ENCODE data around the gene CNNM2.
"Not testable (repeated sequence)": the region's sequence is repeated elsewhere in the genome, so short reads cannot be mapped to it uniquely, and the experiment has no call there.

Gene CNNM2

DNA sequence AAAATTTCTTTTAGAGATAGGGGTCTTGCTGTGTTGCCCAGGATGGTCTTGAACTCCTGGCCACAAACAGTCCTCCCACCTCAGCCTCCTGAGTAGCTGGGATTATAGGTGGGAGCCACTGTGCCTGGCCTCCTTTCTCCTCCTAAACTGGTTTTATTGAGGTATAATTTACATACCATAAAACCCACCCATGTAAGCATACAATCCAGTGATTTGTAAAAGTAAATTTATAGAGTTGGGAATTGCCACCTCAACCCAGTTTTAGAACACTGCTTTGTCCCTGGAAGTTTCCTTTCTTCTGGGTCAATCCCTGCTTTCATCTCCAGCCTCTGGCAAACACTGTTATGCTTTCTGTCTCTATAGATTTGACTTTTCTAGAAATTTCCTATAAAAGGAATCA lies 49.0 kb downstream of the CNNM2 start:
- no peak for DNase-seq (ENCODE audit: low spot score)

DNA sequence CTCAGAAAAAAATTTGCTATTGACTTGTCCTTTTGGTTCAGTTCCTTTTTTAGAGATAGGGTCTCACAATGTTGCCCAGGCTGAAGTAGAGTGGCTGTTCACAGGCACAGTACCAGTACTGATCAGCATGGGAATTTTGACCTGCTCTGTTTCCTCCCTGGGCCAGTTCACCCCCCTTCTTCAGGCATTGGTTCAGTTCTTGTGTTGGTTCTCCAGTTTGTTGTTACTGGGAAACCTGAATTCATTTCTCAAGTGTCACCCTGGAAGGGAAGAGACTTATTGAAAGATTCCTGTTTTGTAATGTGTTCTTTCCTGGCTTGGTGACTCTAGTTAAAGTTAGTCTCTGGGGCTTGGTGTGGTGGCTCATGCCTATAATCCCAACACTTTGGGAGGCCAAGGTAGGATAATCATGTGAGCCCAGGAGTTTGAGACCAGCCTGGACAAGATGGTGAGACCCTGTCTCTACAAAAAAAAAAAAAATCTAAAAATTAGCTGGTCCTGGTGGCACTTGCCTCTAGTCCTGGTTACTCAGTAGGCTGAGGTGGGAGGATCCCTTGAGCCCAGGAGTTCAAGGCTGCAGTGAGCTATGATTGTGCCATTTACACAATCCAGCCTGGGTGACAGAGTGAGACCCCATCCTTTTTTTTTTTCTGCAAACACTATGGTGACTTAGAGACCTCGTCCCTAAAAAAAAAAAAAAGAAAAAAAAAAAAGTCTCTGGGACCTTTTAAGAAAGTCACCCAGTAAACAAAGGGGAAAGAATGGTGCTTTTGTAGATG lies 52.7 kb downstream of the CNNM2 start:
- DNase-seq (ENCODE audit: low spot score) = no peak

DNA sequence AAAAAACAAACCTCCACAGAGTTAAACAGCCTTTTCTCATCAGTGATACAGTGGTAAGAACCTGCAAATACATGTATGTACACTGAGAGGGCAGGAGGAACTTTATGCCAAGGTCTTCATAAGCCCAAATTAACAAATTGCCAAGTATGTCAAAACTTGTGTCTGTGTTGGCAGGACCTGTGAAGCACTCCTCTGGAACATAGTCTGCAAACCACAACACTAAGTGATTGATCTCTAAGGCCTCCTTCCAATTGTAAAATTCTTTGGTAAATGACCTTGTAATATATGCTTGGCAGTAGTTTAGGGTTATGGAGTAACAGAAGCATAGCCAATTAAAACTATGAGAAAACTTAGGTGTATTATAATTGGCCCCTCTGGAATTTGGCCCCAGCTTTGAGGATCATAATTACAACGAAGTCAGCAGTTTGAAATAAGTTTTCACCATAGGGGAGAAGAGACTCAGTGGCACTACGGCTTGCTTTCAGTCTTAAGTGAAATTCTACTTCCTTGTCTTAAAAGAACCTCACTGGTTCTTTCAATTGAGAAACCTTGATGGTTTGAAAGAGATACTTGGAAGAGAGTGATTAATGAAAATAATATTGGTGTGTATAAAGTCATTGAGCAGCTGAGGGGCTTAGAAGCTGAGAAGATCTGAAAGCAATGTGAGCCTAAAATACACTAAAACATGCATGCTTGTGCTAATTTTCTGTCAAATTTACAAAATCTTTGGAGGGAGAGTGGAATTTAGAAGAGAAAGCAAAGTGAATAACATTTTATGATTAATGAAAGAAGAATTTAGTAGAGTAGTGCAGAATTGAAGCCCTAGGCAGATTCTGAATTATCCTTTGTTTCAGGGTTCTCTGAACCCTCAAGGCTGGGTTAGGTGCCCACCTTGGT lies 57.6 kb downstream of the CNNM2 start:
- no peak for DNase-seq (ENCODE audit: low spot score)

DNA sequence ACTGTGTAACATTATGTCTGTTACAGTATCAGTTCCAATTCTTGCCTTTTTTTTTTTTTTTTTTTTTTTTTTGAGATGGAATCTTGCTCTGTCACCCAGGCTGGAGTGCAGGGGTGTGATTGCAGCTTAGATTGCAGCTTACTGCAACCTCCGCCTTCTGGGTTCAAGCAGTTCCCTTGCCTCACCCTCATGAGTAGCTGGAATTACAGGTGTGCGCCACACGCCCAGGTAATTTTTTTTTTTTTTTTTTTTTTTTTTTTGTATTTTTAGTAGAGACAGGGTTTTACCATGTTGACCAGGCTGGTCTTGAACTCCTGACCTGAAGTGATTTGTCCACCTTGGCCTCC lies 58.3 kb downstream of the CNNM2 start:
- DNase-seq (ENCODE audit: low spot score) = not testable (repeated sequence)

DNA sequence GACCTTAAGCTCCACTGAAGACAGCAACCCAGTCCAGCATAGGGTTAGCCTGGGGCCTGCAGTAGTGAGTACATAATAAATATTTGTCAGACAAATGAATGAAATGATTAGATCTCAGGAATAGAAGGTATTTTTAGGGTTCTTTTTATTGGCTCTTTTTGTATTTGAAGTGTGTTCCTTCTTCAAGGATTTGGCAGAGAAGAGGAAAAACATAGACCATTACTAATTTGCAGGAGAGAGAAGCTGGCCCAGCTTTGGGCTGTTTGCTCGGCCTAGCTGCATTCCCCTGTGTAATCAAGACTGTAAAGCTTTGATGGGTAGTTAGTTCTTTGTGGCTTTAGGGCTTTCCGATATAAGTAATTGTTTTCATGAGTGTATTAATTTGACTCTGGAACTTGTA lies 64.2 kb downstream of the CNNM2 start:
- DNase-seq (ENCODE audit: low spot score) = no peak

DNA sequence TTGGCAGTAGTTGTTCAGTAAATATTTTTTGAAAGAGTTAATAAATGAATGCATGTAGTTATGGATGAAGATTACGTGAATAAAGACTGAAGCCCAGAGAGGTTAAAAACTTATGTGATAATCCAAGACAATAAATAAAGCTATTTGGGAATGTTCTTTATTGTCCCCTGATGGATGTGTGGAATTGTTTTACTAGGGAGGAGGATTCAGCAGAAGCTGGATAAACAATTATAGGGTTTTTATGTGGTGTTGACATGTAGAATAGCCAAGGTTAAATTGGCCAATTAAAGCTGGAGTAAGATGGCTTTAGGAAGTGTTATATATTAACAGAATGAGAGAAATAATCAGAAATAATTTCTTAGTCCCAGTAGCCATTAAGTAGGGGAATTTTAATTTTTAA lies 66.0 kb downstream of the CNNM2 start:
- no peak for DNase-seq (ENCODE audit: low spot score)

DNA sequence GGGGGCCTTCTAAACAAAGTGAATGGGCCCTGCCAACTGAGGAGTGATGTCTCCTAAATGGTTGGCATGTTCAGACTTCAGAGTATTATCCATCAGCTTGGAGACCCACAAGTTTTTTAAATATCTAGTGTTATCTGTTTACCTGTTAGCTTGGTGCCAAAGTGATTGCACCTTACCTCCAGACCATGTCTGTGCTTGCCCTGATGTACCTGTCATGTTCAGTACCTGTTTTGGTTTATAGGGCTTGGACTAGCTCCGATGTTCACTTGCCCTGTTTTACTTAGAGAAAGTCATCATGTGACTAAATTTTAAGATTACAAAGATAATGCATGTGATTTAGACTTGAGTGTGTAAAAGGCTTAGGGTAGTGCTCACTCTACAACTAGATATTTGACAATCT lies 67.7 kb downstream of the CNNM2 start:
- DNase-seq (ENCODE audit: low spot score) = no peak

DNA sequence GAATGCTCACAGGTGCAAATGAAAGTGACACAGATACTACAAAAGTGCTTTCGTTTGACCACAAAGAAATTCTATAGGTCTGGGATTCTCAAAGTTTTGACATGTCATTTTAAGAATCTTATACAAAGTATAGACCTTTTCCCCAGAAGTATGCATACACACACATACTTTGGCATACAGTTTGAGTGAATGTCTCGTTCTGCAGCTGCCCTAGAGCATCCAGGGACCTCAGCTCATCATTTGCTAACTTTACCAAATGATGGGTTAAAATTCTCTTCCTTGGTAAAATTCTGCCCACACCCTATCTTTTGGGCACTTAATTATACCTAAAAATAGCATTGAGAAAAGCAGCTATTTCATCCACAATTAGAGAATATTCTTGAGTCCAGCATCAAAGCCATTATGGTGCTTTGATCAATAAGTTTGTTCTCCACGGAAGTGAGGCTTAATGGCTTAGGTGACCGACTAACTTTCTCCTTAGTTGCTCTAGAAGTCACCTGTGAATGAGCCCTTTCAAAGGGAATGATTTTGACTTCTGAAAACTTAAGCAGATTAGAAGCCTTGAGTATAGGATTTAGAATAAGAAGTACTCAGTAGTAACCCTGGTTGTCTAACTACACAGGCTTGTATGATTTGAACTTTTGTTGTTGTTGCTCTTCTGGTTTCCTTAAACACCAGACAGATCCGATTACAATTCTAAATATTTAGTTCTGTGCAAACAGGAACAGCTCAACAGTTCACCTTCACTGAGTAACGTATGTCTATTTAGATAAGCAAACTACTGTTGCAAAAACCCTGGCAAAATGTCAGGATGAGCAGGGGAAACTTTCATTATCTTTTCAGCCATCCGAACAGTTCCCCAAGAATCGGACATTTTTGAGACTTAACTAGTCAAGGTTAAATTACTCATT lies 70.6 kb downstream of the CNNM2 start:
- no peak for DNase-seq (ENCODE audit: low spot score)

DNA sequence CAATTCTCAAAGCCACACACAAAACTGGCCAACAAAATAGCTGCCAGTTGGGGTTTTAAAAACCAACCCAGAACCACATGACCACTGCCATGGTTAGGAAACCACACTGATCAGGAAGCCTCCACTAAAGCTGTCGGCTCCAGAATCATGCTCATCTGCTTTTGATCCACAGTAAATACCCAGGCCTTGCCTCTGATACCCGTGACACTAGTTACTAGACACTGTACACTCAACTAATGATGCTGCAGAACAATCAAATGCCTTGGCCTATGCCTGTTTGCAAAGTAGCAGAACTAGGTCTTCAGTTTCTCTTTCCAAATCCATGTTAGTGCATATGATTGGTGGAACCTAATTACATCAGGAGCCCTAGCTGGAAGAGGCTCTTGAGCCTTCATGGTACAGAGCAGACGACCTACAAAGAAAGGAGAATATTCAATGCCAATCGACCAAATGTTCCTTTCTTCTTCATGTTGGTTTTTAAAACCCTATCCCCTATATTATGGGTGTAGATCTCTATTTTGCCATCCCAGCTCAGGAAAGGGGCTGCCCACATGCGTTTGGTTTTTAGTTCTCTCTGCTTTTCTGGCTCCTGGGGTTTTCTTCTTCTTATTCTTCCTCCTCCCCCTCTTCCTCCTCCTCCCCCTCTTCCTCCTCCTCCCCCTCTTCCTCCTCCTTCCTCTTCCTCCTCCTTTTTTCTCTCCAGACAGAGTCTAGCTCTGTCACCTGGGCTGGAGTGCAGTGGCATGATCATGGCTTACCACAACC lies 76.6 kb downstream of the CNNM2 start:
- no peak for DNase-seq (ENCODE audit: low spot score)

DNA sequence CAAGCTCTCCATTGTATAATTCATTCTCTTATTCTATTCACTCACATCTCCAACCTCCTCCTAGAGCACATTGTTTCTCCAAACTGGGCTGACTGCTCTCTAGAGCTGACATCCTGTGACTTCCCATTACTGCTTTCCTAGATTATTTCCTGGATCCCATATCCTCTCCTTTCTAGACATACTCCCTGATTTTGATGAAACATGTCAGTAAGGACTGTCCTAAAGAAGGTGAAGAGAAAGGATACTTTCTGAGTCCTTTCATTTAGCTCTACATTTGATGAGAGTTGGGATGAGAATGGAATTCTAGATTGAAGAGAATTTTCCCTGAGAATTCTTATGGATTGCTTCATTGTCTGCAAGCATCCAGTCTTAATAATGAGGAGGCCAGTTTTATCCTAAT lies 78.8 kb downstream of the CNNM2 start:
- no peak for DNase-seq (ENCODE audit: low spot score)

DNA sequence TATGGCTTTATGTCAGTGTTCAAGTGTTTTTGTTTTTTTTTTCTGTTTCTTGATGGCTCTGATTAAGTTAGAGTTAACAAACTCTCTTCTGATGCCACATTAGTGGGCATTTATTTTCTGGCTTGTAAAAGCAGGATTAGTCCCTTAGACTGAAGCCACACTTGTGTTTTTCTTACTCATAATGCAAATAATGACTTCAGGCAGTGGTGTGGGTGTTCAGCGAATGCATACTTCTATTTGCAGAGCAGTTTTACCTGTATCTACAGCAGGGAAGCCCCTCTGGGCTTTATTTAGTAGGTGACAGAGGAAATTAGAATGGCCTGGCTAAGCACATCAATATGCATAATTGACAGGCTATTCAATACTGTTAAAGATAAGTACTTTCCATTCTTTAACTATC lies 79.9 kb downstream of the CNNM2 start:
- DNase-seq (ENCODE audit: low spot score) = no peak

DNA sequence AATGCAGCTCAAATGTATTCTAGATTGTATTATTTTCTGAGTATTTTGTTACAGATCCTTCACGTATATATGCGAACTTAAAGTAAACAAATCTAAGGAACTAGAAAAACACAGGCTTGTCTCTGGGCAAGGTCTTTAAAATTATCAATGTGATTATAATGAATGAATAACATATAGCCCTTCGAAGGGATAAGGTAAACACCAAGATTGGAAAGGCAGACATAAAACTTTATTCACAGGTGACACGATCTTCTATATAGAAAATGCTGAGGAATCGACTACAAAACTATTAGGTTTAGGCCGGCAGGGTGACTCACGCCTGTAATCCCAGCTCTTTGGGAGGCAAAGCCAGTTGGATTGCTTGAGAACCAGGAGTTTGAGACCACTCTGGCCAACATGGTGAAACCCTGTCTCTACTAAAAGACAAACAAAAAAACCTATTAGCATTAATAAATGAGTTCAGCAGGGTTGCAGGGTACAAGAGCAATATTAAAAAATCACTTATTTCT lies 80.4 kb downstream of the CNNM2 start:
- no peak for DNase-seq (ENCODE audit: low spot score)

DNA sequence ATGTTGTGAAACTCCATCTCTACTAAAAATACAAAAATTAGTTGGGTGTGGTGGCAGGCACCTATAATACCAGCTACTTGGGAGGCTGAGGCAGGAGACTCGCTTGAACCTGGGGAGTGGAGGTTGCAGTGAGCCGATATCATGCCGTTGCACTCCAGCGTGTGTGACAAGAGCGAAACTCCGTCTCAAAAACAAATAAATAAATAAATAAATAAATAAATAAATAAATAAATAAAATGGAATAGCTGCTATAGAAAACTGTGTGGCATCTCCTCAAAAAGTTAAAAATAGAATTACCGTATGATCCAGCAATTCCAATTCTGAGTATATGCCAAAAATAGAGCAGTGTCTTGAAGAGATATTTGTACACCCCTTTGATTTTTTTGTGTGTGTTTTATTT lies 82.0 kb downstream of the CNNM2 start:
- DNase-seq (ENCODE audit: low spot score) = not testable (repeated sequence)

DNA sequence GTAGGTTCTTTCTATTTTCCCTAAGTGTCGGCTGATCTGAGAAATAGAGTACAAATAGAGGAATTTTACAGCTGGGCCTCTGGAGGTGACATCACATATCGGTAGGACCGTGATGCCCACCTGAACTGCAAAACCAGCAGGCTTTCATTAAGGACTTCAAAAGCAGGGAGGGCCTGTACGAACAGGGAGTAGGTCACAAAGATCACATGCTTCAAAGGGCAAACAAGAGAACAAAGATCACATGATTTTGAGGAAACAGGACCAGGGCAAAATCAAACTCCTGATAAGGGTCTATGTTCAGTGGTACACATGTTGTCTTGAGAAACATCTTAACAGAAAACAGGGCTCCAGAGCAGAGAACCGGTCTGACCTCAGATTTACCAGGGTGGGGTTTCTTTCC lies 88.9 kb downstream of the CNNM2 start:
- DNase-seq (ENCODE audit: low spot score) = no peak

DNA sequence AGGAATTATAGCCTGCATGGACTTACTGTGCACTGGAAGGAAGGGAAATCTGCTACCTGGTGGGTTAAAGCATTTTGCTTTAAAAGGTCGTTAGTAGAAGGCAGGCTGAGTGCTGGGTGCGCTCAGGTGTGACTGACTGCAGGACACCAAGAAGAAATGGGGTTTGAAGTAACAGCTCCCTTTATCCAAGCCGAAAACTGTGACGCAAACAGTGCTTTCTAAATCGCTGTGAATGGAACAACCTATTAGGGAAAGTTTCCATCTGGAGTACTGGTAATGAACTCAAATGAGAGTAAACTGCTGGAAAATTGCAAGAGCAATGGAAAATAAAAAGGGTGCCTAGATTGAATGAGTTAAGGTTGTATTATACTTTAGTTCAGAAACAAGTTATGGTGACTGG lies 95.3 kb downstream of the CNNM2 start:
- no peak for DNase-seq (ENCODE audit: low spot score)

DNA sequence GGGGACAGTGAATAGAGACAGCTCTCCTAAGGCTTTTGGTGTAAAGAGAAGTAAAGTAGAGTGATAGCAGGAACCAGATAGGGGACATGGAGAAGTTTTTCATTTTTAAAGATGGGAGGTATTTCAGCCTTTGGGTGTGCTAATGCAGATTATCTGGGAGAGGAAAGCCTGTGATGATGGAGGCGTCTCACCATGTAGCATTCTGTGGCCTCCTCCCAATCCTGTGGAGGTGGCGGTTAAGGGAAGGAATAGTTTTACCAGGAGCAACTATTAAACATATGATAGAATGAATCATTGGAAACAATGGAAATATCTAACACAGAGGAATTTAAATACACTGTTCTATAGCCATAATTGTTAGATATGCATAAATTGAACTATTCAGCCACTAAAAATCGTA lies 101.3 kb downstream of the CNNM2 start:
- DNase-seq (ENCODE audit: low spot score) = no peak

DNA sequence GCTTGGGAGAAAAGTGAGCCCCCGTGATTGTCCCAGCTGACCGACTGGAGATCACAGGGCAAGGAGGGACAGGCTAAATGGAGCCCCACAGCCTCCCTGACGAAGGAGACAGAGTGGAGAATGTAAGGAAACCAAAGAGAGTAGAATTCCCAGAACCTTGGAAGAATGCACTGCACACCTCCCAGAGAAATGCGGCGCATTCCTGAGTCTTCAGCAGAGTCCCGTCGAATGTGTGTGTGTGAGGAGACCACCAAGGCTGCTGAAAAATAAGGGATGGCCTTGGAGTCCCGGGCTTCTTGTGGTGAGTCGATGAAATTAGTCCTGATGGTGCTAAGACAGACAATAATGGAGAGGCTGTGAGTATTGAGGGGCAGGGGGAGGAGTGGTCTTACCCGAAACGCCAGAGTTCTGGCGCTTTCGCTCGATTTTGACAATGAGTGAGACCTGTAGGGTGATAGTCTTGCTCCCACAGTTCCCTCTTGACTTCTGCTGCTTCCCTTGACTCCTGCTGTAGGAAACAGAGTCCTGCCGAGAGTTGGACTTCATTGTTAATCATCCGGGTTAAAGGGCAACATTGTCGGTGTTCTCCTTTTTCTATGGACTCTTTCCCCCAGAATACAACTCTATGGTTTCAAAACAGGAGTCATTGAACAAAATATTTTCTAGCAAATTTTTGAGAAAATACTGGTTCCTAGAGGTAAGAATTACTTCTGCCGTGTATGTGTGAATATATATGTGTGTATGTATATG lies 103.2 kb downstream of the CNNM2 start:
- no peak for DNase-seq (ENCODE audit: low spot score)

DNA sequence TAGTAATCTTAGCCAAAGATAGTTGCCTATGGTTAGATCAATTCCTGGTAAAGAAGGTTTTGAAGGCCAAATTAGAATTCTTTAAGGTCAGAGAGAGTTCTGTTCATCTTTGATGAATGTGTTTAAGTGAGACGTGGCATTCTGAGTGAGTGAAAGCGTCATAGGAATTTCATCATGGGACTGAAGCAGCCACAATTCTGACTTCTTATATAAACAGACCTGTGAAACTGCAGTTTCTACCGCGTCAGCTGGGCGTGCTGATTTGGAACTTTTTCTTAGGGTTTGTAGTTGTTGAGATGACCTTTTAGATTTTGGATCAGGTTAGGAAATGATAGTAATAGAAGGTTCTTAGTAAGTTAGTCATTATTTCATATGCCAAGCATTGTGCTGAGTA lies 103.8 kb downstream of the CNNM2 start:
- no peak for DNase-seq (ENCODE audit: low spot score)

DNA sequence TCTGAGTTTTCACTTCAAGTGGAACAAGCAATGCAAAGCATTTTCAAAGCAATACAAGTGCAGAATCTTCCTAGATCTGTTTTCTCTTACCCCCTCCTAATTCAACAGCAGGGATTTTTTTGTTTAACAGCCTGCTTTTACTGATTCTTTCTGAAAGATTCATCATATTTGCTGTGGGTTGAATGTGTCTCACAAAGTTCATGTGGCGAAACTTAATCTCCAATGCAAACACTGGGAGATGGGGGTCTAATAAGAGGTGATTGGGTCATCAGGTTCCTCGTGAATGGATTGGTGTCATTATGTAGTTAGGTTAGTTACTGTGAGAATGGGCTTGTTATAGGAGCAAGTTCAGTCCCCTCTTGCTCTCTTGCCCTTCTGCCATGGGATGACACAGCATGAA lies 107.6 kb downstream of the CNNM2 start:
- DNase-seq (ENCODE audit: low spot score) = no peak

DNA sequence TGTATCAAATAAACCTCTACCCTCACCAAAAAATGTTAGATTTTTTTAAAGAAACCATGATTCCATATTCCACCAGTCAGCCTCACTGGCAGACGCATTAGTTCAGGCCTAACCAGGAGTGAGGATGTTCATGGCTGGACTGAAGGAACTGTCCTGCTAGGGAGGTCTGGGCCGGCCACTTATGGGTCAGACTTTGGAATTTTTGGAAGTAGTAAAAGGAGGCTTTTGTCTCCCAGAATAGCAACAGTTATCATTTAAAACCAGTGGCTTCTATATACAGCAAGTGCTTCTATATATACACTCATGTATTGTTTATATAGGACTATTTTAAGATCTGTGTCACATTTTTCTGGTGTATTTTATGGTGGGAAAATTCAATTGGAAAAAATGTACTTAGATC lies 120.5 kb downstream of the CNNM2 start:
- no peak for DNase-seq (ENCODE audit: low spot score)

DNA sequence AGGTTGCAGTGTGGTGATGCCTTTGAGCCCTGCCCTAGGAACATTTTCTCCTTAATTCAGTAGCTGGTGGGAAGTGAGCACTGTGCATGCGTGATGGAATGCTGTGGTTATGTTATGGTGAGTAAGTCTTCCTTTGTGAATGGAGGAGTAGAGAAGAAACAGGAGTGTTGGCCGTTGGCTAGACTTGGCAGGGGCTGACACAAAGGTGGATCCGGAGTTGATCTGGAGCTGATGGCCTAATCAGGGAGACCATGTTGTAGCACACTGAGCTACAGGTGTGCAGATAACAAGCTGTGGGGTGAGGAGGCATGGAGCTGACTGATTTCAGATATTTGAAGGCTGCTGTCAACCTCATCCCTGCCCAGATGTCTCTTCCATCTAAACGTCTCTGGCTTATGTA lies 122.3 kb downstream of the CNNM2 start:
- DNase-seq (ENCODE audit: low spot score) = no peak
